Epithelial cell of prostate (primary cell): Measurements from ENCODE around the gene MSRB1.
"Not testable (repeated sequence)": the region's sequence is repeated elsewhere in the genome, so short reads cannot be mapped to it uniquely, and the experiment has no call there.

Source experiments
- DNase-seq: peaks from one replicate; pipeline ENCODE4 v3.0.0-alpha.2; 2011; ENCODE audit warnings: low read depth, low spot score
- H3K27ac ChIP-seq: fragments of 450-650 bp; 2 replicates; pipeline ENCODE4 v1.5.1; 2017; ENCODE audit warnings: mild to moderate bottlenecking

Gene MSRB1

DNA sequence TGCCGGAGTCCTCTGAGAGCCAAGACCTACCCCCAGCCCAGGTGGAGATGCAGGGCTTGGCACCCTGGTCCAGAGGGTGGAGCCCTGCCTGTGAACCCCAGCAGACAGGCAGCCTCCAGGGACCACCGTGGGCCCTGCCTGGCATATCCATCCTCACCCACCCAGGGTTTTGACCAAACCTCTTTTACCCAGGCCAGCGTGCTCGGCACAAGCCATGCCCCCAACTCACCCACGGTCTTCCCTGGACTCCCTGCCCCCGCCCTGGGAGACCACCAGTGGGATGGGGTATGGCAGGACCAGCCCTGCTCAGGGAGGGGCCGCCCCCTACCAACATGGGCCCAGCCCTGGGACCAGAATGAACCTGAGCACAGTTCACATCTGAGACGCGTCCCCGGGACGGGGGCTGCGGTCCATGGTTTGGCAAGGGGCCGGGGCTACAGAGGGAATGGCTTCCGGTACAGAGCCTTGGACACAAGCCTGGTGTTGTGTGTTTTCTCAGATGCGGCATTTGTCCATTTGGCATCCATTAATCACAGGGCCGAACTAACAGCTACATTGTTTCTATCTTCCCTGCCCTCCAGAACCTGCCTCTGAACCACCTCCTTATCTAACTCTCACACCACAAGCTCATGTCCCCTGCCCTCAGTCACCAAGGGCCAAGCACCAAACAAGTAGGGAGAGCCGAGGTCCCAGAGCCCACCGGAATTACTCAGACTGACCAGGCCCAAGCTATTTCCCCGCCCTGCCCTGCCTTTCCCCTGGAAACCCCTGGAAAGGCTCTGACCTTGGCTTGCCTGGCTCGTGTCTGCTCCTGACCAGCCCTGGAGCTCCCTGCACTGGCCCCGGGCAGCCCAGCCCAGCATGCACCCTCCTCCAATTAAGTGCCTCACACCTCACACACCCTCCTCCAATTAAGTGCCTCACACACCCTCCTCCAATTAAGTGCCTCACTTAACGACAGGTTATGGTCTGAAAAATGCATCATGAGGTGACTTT, 38.9 kb downstream of the MSRB1 start:
- DNase-seq = no peak

DNA sequence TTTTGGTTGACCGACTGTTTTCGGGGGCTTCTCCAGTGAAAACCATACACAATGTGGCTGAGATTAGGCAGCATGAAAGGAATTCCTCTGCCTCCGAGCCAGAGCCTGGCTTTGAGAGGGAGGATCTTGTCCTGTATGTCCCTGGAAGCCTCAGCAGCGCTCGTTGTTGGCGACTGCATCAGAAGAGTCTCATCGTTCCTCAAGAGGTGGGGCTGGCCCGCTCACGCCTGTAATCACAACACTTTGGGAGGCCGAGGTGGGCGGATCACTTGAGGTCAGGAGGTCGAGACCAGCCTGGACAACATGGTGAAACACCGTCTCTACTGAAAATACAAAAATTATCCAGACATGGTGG, 39.8 kb downstream of the MSRB1 start:
- no peak overlapping the region for H3K27ac ChIP-seq
- no peak for DNase-seq

More for the DNA sequence above, 38.9 kb downstream of the MSRB1 start:
- no peak overlapping the region for H3K27ac ChIP-seq

DNA sequence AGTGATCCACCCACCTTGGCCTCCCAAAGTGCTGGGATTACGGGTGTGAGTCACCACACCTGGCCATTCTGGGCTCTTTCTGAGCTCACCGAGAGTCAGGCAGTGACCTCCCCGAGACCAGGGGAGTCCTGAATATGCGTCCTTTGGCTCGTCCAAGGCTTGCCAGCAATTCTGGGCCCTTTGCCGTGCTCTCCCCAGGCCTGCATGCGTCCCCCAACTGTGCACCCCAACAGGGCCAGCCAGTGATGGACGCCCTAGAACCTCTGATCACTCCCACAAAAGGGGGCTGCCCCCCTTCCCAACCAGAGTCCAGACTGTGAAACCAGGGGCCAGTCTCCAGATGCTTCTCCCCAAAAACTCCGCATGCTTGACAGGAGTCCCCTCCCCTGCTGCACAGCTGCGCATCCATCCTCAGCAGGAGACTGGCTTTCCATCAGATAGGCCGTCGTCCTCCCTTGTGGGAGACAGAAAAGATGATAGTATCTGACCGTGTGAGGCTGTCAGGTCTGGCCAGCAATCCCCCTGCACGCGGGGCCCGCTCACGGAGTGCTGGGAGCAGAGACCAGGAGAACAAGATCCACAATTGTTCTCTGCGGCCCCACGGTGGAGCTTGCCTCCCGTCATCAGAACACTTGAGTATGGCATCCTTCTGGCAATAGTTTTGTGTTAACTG, 40.3 kb downstream of the MSRB1 start:
- DNase-seq = no peak
- no peak overlapping the region for H3K27ac ChIP-seq

DNA sequence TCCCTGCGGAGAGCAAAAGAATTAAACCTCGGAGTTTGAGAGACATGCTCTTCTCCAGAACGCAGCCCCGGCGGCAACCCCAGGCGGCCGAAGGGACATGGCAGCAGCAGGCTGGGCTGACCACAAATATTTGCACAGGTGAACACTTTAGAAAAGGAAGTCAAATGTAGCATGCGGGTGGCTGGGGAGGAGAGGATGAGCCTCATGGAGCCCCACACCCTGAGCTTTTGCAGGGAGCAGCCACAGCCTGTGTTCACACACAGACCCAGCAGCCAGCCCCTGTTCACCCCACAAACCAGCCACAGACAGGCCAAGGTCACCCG, 42.6 kb downstream of the MSRB1 start:
- H3K27ac ChIP-seq = peak overlapping the region; percentile 36

DNA sequence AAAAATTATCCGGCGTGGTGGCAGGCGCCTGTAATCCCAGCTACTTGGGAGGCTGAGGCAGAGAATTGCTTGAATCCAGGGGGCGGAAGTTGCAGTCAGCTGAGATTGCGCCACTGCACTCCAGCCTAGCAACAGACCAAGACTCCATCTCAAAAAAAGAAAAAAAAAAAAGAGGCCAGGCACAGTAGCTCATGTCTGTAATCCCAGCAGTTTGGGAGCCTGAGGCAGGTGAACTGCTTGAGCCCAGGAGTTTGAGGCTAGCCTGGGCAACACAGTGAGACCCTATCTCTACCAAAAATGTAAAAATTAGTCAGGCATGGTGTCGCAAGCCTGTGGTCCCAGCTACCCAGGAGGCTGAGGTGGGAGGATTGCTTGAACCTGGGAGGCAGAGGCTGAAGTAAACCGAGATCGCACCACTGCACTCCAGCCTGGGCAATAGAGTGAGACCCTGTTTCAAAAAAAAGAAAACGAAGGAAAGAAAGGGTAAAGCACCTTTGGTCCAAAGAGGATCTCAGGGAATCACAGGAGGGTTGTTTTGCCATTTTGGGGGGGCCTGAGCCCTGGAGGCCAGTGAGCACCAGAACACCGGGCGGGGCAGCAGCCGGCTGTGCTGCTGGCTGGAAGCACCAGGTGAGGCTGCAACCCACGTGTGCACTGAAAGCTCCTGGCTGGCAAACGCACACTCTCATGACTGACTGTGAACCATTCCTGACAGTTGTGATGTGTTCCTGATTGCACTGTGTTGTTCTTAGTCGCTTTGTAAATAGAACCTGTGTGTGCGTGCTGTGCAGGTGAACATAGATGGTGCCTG, 43.2 kb downstream of the MSRB1 start:
- DNase-seq = peak; percentile 57
- peak overlapping the region; percentile 36 for H3K27ac ChIP-seq

More for the DNA sequence above, 42.6 kb downstream of the MSRB1 start:
- DNase-seq = no peak

DNA sequence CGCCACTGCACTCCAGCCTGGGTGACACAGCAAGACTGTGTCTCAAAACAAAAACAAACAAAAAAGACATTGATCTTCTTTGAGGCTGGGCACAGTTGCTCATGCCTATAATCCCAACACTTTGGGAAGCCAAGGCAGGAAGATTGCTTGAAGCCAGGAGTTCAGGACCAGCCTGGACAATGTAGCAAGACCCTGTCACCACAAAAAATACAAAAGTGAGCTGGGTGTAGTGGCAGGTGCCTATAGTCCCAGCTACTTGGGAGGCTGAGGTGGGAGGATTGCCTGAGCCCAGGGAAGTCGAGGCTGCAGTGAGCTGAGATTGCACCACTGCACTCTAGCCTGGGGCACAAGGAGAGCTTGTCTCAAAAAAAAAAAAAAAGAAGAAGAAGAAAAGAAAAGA, 45.3 kb downstream of the MSRB1 start:
- H3K27ac ChIP-seq, DNase-seq: not testable (repeated sequence)

DNA sequence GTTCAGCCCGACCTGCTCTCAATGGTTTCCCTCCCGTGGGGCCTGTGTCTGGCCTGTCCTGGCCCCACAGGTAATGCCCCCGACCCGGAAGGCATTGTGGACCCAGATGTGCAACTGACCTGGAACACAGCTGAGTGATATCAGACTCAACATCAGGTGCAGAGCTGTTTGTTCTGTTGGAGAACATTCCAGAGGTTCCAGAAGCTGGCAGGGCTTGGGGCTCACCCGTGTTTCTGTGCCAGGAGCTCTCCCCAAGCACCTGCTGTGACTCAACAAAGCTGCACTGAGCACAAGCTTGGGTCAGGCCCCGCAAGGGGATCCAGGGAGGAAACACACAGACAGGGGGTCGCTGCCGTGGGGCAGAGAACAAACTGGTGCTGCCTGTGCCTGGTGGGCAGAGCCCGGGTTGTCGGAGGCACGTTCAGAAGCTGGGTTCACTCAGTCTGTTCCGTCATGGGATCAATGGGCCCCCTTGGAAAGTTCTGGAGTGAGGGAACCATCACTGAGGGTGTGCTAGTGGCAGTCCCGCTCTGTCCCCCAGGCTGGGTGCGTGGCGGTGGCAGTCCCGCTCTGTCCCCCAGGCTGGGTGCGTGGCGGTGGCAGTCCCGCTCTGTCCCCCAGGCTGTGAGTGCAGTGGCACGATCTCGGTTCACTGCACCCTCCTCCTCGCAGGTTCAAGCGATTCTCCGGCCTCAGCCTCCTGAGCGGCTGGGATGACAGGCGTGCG, 46.9 kb downstream of the MSRB1 start:
- no peak for DNase-seq
- no peak overlapping the region for H3K27ac ChIP-seq

DNA sequence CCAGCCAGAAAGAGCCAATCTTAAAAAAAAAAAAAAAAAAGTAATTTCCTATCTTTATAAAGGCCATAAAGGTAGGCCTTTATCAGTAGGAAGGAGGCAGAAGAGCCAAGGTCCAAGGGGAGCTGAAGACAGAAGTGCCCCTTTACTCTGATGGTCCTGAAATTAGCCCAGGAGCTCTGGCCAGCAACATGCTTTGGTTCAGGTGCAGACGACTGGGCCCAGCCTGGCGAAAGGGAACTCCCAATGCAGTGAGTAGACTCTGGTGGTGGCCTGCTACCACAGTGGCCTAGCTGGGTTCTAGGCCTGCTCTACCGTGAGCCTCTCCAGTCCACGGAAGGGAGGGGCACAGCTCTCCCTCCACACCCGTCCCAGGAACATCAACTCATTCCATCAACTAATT, 47.9 kb downstream of the MSRB1 start:
- no peak overlapping the region for H3K27ac ChIP-seq

DNA sequence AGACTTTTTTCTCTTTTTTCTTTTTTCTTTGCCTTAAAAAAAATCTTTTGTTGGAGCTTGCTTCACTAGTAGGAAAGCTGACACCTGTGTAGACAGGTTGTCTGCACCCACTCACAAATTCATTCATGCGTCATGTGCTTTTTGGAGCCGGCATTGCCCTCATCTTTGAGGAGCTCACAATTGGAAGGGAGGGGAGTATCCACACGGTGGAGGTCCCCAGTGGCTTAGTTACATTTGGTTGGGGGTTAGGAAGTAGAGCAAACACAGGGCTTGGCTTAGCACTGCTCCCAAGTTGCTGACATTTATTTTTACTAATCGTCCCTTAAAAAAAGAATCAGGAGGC, 52.3 kb downstream of the MSRB1 start:
- no peak overlapping the region for H3K27ac ChIP-seq
- DNase-seq = no peak

More for the DNA sequence above, 47.9 kb downstream of the MSRB1 start:
- DNase-seq = no peak

DNA sequence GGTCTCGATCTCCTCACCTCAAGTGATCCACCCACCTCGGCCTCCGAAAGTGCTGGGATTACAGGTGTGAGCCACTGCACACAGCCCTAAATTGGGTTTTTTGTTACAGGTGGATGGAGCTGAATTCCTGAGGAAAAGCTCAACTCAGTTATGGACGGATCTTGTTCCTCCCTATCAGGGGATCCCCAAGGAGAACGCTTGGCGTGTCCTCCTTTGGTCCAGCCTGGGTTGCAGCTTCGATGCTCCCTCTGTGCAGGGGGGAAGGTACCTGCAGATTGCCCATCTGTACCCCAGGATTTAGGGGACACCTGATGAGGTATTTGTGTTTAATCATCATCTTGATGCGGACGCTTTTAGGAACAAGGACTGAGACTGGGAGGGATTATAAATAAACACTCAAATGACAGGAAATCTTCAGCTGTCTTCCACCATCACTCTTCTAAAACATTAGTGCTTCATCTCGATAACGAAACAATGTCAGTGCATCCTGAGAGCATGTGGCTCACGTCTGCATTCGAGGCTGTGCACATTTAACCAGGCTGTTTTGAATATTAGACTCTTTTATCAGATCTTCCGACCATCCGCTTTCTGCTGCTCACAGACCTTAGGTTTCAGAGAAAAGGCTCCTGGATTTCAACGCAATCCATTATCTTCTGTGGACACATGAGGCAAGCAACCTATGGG, 52.8 kb downstream of the MSRB1 start:
- H3K27ac ChIP-seq = no peak overlapping the region
- DNase-seq = no peak
